HG02970 (cell line): ENCODE data around the gene ZMYND8.

ENCODE experiments used
- ATAC-seq: cut with Tn5 transposase; IDR thresholded peaks from one replicate; pipeline ENCODE4 v1.9.1; 2021; ENCODE audit warnings: mild to moderate bottlenecking, moderate library complexity, moderate number of reproducible peaks; ENCODE audit not compliant: unreplicated experiment, low FRiP score

Gene ZMYND8

DNA sequence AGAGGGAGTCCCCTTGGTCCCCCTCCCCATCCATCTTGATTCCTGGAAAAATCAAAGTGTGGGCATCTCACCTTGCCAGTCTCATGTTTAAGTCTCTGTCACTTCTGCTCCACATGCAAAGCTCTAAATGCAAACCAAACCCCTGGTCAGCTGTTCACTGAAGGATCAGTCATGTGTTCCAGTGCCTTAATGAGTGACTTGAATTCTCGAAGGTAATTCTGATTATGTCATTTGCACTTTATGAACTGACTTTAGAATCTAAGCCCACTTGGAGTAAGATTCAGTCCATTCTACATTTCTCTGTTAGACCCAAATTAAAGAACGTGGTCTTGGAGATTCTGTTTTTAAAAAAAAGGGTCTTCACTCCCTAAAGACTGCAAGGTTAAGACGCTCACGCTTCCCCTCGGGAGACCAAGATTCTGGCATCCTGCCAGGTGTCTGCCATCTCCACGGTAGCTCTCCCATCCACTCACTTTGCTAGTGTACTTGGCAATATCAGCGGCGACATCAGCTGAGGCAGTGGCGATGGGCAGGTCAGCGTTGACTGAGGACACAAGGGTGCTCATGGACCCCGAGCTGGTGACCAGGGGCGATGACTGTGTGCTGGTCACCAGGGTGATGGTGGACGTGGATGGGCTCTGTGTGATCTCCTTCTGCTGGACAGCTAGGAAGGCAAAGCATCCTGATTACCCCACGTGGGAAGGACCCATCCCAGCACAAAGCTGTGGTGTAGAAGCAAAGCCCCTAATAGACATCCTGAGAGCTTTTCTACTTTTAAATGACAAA lies 120.5 kb downstream of the ZMYND8 start:
- ATAC-seq, result no peak

GRCh38 chr20:47235111-47235510 lies 121.4 kb downstream of the ZMYND8 start:
- ATAC-seq, result no peak

- ATAC-seq, result no peak
Observed at GRCh38 chr20:47233333-47234188, 122.9 kb downstream of the ZMYND8 start.

- ATAC-seq, result no peak
Observed at GRCh38 chr20:47232518-47232917, 124.0 kb downstream of the ZMYND8 start.

GRCh38 chr20:47231382-47232039 lies 125.0 kb downstream of the ZMYND8 start:
- no peak for ATAC-seq

GRCh38 chr20:47230811-47231256 lies 125.7 kb downstream of the ZMYND8 start:
- no peak for ATAC-seq

GRCh38 chr20:47228654-47229053 lies 127.8 kb downstream of the ZMYND8 start:
- ATAC-seq, result no peak

- ATAC-seq, result no peak
Observed at GRCh38 chr20:47227576-47227975, 128.9 kb downstream of the ZMYND8 start.

DNA sequence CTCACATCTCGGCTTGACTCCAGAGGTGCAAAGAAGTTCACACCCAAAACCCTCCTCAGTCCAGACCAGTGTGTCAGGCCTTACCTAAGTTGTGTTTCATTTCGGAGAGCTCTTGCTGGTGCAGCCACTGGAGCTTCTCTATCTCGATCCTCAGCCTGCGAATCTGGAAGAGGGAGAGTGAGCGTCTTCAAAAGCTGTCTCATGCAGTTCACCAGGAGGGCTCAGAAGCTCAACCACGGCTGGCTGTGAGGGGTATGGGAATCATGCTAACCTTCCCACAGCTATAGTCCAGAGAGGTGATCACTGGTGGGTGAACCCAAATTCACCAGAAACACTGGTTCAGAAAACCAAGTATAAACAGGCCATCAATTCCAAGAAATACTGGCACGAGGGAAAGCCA lies 129.4 kb downstream of the ZMYND8 start:
- no peak for ATAC-seq

GRCh38 chr20:47225458-47225857 lies 131.0 kb downstream of the ZMYND8 start:
- no peak for ATAC-seq

- no peak for ATAC-seq
Observed at GRCh38 chr20:47224857-47225256, 131.6 kb downstream of the ZMYND8 start.

- no peak for ATAC-seq
Observed at GRCh38 chr20:47224300-47224791, 132.2 kb downstream of the ZMYND8 start.

- ATAC-seq, result no peak
Observed at GRCh38 chr20:47223896-47224295, 132.6 kb downstream of the ZMYND8 start.

DNA sequence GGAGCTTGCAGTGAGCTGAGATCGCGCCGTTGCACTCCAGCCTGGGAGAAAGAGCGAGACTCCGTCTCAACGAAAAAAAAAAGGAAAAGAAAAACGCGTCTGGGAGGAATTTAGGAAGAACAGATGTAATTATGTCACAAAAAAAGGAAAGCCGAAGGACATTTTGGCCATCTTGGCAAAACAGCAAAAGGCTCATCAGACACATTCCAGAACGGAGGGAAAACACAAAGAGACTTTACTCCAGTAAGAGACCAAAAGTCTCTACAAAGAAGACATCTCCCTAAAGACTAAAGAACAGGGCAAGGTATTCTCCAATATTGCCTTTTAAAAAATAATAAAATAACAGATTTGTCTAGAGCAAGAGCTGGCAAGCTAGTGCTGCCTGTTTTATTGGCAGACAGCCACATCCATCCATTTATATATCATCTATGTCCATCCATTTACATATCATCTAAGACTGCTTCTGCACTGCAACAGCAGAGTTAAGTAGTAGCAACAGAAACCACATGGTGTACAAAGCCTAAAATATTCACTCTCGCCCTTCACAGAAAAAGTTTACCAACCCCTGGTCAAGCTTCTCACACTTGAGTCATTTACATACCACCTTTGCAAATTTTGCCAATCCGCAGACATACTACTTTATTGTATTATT lies 133.9 kb downstream of the ZMYND8 start:
- no peak for ATAC-seq

GRCh38 chr20:47221036-47221625 lies 135.4 kb downstream of the ZMYND8 start:
- ATAC-seq, result no peak

DNA sequence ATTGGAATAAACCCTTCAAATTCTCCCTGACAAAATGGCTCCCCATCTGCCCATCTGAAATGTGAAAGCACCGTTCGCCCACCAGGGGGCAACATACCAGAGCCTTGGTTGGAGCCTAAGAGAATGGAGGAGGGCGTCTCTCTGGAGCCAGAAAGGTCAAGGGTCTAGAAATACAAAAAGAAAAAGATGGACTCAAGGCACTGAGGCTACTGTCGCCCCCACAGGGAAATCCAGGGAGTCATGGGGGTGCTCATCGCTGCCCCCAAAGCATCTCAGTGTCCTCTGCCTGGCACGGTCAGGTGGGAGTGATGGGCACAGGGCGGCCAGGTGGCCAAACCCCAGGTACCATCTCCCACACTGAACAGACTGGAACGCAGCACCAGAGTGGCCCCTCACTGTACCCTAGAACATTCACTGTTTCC lies 136.3 kb downstream of the ZMYND8 start:
- ATAC-seq, result no peak

- no peak for ATAC-seq
Observed at GRCh38 chr20:47217482-47218446, 138.7 kb downstream of the ZMYND8 start.

DNA sequence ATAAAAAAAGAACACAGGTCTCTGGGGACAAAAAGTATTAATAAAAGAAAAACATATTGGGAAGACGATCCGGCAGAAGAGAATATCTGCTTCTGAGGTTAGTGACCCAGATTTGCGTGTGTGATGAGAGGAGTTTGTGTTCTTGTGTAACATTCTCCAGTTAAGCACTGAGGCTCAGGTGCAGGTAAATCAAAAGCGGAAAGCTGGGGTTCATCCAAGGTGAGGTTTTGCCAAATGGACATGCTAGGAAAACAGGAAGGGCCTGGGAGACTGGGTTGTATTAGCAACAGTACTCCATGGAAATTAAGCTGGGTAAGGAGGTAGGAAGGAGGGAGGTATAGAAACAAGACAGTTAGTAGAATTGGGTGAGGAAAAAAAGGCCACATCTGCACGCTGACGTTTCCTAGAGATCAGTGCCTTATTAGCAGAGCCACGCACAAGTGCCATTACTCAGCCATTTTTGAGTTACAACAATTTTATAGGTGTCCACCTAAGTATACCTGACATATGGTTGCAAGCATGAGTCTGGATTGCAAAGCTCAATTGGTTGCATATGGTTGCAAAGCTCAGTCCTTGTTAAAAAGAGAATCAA lies 139.6 kb downstream of the ZMYND8 start:
- ATAC-seq, result no peak
